ENCODE measurements around the gene PBOV1.

PBOV1 gene

DNA sequence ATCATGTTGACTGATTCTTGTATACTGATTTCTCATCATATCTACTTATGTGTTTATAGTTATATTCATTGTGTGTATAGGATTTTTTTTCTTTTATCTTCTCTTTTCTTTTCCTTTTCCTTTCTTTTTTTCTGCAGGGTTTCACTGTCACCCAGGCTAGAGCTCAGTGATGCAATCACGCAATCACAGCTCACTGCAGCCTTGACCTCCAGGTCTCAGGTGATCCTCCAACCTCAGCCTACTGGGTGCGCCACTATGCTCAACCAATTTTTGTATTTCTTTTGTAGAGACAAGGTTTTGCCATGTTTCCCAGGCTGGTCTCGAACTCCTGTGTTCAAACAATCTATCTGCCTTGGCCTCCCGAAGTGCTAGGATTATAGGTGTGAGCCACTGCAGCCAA is 1.6 kb upstream of the PBOV1 start (continued):
- TF ChIP-seq, protein P1, sequence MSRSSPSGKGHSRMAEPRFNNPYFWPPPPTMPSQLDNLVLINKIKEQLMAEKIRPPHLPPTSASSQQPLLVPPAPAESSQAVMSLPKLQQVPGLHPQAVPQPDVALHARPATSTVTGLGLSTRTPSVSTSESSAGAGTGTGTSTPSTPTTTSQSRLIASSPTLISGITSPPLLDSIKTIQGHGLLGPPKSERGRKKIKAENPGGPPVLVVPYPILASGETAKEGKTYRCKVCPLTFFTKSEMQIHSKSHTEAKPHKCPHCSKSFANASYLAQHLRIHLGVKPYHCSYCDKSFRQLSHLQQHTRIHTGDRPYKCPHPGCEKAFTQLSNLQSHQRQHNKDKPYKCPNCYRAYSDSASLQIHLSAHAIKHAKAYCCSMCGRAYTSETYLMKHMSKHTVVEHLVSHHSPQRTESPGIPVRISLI (tag by site-specific recombination; IDR thresholded peaks at IDR 0.05): no peak
- TF ChIP-seq ZNF23 (tag by site-specific recombination; IDR thresholded peaks at IDR 0.05; ENCODE audit: borderline replicate concordance) (no peak), SALL2 (tag by site-specific recombination; IDR thresholded peaks at IDR 0.05; ENCODE audit: borderline replicate concordance) (no peak), ZNF426 (tag by site-specific recombination; IDR thresholded peaks at IDR 0.05) (no peak), ZNF404 (tag by site-specific recombination; IDR thresholded peaks at IDR 0.05) (no peak), ZNF394 (tag by site-specific recombination; IDR thresholded peaks at IDR 0.05; ENCODE audit: borderline replicate concordance) (no peak), ZNF560 (tag by site-specific recombination; IDR thresholded peaks at IDR 0.05; ENCODE audit: borderline replicate concordance) (no peak)

DNA sequence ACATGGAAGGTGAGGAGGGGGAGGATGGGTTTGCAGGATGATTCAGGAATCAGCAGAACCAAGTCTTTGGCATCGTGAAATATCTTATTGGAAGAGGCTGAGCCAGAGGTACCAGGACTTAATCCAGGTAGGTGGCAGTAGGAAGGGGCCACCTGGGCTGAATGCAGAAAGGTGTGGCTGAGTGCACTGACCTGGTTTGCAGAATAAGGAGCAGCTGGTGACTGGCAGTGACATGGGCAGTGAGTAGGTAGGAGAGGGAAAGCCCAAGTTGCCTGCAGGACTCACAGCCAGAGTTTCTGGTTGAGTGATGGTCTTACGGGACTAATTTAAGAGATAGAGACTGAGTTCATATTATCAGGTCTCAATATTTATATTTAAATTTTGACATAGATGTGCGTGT is 1.1 kb upstream of the PBOV1 start:
- POLR2A ChIA-PET: no interaction called here
- Histone ChIP-seq H3K4me3 (ENCODE audit: low read depth, low read length) (no peak overlapping the region), H3K36me3 (ENCODE audit: control insufficient read depth in 2 of 2, insufficient read depth in 1 of 2, low read length in 2 of 2) (no peaks in the 10 kb centered on the region; a peak in 1 of 3 replicates), H3K27ac (ENCODE audit: extremely low read depth, low read depth, low read length) (no peak overlapping the region), H3K4me1 (ENCODE audit: control insufficient read depth, insufficient read depth, low read length) (no peaks in the 10 kb centered on the region), H3K9me3 (ENCODE audit: control insufficient read depth, insufficient read depth, low read depth, low read length) (no peaks in the 10 kb centered on the region)
- TF ChIP-seq, protein P2, sequence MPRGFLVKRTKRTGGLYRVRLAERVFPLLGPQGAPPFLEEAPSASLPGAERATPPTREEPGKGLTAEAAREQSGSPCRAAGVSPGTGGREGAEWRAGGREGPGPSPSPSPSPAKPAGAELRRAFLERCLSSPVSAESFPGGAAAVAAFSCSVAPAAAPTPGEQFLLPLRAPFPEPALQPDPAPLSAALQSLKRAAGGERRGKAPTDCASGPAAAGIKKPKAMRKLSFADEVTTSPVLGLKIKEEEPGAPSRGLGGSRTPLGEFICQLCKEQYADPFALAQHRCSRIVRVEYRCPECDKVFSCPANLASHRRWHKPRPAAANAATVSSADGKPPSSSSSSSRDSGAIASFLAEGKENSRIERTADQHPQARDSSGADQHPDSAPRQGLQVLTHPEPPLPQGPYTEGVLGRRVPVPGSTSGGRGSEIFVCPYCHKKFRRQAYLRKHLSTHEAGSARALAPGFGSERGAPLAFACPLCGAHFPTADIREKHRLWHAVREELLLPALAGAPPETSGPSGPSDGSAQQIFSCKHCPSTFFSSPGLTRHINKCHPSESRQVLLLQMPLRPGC (tag by site-specific recombination; IDR thresholded peaks at IDR 0.05): no peak
- TF ChIP-seq ZNF791 (tag by site-specific recombination; IDR thresholded peaks at IDR 0.05) (no peak), ZNF18 (tag by site-specific recombination; IDR thresholded peaks at IDR 0.05) (no peak), ZBTB1 (tag by site-specific recombination; IDR thresholded peaks at IDR 0.05) (no peak), ZNF114 (tag by site-specific recombination; IDR thresholded peaks at IDR 0.05) (no peak), ZNF433 (tag by site-specific recombination; IDR thresholded peaks at IDR 0.05; ENCODE audit: low read depth) (no peak), HOXC10 (CRISPR knock-in tag; IDR thresholded peaks at IDR 0.05) (no peak), SALL2 (tag by site-specific recombination; IDR thresholded peaks at IDR 0.05; ENCODE audit: borderline replicate concordance) (no peak), ZNF830 (tag by site-specific recombination; IDR thresholded peaks at IDR 0.05; ENCODE audit: low read depth) (no peak), ZNF335 (tag by site-specific recombination; conservative IDR thresholded peaks at IDR 0.05) (no peak), ZNF560 (tag by site-specific recombination; IDR thresholded peaks at IDR 0.05; ENCODE audit: borderline replicate concordance) (no peak), ZNF677 (tag by site-specific recombination; IDR thresholded peaks at IDR 0.05) (no peak), REST (tag by site-specific recombination; IDR thresholded peaks at IDR 0.05) (no peak), ZNF600 (tag by site-specific recombination; IDR thresholded peaks at IDR 0.05) (no peak), ZNF660 (tag by site-specific recombination; IDR thresholded peaks at IDR 0.05) (no peak)
- TF ChIP-seq, protein P3, sequence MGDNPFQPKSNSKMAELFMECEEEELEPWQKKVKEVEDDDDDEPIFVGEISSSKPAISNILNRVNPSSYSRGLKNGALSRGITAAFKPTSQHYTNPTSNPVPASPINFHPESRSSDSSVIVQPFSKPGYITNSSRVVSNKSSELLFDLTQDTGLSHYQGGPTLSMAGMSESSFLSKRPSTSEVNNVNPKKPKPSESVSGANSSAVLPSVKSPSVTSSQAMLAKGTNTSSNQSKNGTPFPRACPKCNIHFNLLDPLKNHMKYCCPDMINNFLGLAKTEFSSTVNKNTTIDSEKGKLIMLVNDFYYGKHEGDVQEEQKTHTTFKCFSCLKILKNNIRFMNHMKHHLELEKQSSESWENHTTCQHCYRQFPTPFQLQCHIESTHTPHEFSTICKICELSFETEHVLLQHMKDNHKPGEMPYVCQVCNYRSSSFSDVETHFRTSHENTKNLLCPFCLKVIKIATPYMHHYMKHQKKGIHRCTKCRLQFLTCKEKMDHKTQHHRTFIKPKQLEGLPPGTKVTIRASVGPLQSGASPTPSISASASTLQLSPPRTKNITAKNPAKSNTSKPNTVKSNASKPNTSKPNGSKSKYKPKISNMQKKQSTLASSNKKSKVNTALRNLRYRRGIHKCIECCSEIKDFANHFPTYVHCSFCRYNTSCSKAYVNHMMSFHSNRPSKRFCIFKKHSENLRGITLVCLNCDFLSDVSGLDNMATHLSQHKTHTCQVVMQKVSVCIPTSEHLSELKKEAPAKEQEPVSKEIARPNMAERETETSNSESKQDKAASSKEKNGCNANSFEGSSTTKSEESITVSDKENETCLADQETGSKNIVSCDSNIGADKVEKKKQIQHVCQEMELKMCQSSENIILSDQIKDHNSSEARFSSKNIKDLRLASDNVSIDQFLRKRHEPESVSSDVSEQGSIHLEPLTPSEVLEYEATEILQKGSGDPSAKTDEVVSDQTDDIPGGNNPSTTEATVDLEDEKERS (tag by site-specific recombination; IDR thresholded peaks at IDR 0.05): no peak
- TF ChIP-seq, protein P1 (tag by site-specific recombination; IDR thresholded peaks at IDR 0.05): no peak
- CTCF ChIA-PET: no interaction called here
